AML-193 (cell line): ENCODE results near the gene ZNF81.
A peak's percentile ranks its signal among the peaks of the same experiment; 100 is the strongest.
"Not testable (repeated sequence)": the region's sequence is repeated elsewhere in the genome, so short reads cannot be mapped to it uniquely, and the experiment has no call there.

Source experiments
- DNase-seq, 2 experiments: peaks; one replicate each; lab custom pipeline; 2025; lab: John Stamatoyannopoulos, UW

ZNF81 gene

DNA sequence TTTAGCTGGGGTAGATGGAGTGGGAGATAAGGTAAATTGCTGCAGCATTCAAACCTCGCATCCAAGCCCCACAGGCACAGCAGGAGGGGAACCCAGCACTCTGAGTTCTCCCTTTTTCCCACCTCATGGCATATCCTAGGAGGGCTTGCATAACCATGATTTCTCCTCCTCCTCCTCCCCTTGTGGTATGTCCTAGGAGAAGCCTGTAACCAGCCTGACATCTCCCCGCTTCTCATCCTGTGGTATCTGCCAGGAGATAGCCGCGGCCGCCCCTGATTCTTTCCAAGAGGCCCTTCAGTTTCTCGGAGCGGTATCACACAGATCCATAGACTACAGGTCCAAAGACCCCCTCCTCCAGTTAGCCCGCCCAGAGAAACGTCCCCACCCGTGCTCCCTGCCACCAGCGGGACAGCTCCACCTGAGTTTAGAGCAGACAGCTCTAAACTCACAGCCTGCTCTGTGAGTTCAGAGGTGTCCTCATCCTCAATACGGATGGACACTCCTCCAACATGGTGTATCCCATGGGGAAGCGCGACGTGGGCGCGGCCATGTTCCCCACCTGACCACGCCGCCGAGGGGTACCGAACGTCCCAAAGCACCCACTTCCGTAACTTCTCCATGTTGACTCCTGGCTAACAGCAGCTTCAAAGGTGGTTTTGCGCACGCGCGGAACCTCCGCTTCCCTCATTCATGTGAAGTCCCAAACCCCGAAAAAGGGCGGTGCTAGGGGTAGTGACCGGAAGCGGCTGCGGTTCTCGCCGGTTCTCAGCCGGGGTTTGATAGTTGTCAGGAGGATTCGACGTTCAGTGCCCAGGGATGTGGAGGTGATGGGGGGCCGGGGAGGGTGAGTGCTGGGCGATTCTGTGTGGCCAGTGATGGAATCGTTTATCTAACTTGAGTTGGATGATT, at the start of gene ZNF81:
TSS of gene ZNF81 (plus strand) at position 739 of the 909 bp plus-strand sequence. CDS start 9,366 bp downstream, outside the sequence.
- DNase-seq = peak; percentile 71 to 72

DNA sequence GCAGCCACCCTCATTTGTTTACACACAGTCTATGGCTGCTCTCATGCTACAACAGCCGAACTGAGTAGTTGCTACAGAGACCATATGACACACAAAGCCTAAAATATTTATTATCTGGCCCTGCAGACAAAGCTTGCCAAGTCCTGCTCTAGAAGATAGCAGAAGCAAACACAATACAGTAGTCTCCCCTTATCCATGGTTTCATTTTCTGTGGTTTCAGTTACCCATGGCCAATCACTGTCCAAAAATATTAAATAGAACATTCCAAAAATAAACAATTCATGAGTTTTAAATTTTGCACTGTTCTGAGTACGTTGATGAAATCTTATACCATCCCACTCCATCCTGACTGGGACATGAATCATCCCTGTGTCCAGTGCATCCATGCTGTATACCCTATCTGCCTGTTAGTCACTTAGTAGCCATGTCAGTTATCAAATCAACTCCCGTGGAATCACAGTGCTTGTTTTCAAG, 40.2 kb upstream of the ZNF81 start:
- DNase-seq = no peak

DNA sequence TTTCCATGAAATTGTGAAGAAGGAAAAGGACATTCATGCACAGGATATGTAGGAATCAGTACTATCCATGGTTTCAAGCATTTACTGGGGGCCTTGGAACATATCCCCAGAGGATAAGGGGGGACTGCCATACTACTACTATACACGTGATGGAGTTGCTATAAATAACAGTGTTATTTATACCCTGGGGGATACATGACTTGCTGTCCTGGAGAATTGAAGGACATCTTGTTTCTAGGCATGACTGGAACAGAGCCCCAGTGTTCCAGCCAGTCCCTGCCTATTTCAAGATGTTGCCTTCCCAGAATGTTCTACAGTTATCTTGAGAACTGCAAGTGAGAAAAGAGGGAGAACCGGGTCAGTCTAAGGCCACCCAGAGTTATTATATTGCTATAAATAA, 39.6 kb upstream of the ZNF81 start:
- DNase-seq = no peak

DNA sequence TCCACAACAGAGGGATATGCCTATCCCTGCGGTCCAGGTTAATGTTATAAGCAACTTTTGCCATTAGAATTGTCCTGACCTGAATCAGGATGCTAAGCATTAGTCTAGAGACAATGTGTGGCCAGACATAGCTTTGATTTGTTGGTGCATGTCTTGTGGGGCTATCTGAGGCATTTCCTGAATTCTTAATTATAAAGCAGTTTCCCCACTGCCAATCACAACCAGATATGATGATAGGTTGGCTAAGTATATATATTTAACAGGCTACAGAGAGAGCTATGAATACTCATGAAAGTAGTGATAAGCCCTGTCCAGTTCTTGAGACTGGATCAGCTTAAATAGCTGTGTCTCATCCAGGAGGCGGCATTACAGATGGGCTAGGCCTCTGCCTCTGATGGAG, 37.8 kb upstream of the ZNF81 start:
- DNase-seq = no peak

DNA sequence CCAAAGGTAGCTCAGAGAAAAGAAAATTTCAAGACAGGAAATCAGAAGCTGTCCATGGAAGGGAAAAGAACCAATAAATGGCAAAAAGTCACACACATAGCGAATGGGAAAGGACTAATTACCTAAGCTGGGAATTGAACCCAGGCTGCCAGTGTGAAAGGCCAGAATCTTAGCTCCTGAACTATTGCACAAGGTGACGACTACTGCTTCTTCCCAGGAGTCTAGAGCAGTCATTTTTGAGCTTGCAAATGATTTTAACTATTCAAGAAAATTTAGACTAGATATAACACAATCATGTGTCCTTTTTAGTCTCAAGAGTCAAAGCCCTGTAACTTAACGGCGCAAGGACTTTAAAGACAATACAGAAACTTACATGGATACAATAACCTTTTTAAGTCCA, 34.1 kb upstream of the ZNF81 start:
- no peak for DNase-seq

DNA sequence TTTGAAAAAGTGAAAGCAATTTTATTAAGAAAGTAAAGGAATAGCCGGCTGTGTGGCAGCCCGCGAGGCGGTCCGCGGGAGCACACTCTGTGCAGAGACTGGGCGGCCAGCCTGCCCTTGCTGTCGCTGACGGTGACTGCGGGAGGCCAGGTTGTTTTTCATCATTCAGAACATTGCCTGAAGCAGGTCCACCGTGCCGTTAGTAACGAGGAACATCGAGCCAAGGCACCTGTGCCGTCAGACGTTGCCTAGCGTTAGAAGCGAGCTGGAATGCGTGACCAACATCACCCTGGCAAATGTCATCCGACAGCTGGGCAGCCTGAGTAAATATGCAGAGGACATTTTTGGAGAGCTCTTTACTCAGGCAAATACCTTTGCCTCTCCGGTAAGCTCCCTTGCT, 33.6 kb upstream of the ZNF81 start:
- not testable (repeated sequence) for DNase-seq

DNA sequence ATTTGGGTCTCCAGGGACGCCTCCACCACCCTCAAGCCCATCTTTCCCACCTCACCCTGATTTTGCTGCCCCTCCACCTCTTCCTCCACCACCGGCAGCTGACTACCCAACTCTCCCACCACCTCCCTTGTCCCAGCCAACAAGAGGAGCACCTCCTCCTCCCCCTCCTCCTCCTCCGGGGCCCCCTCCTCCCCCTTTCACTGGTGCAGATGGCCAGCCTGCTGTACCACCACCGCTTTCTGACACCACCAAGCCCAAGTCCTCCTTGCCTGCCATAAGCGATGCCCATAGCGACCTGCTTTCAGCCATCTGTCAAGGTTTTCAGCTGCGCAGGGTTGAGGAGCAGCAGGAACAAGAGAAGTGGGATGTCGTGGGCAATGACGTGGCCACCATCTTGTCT, 32.4 kb upstream of the ZNF81 start:
- DNase-seq = no peak

DNA sequence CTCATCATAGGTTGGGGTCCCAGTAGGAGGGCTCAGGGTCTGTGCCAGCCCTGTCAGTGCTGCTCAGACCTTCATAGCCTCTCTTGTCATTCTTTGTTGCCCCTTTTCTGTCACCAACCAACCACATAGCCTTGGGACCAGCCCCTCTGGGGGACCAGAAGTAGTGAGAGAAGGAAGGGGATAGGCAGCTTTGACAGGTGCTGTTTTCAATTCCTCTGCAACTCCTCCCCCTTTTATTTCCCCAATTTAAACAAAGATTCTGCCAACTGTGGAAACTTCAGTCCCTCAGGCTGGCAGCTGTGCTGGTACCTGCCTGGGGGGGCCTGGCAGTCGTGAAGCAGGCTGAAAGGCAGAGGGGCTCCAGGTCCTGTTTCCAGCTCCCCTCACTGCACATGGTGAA, 30.9 kb upstream of the ZNF81 start:
- DNase-seq = not testable (repeated sequence)

DNA sequence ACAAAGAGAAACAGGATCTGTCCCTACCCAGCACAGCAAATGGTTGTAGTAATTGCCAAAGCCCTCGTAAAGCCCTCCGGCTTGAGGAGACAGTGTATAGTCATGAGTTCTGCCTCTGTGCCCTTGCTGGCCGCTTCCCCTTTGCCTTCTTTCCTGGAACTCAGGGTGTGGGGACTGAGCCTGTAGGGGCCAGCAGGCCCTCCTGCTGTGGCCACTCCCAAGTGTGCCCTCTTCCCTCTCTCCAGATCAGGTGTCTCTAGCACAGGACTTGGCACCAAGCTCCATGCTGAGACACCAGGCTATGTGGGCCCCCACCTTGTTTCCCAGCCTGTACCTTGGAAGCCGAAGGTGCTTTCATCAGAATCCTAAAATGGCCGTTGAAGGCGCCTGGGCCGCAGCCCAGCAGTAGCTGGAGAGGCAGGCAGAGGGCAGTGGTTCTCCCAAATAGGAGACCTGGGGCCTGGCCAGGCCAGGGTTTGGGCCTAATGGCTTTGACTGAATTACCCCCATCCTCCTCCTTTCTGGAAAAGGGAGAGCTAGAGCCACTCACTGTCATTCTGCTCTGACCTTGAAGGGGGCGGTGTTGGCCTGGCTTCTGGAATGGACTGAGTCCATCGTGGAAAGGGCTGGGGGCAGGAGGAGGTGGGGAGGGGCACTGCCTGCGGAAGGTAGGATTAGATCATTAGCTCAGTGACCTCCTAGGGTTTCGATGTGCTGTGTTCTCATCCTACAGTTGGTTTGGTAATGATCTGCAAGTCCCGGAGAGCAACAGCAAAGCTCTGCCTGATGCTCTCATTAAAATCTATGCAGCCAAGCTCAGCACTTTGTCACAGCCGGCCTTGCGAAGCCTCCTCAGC, 30.1 kb upstream of the ZNF81 start:
- DNase-seq = not testable (repeated sequence)

DNA sequence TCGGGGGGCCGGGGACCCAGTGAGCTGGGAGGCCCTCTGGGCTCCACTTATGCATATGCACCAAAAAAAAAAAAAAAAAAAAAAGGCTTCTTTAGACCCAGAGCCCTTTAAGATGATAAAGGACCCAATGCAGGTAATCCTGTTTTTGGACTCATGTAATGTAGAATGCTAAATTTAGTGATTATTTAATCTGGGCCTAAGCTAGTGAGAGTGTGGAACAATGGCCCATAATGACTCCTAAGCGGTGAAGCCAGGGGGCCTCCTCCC, 29.5 kb upstream of the ZNF81 start:
- DNase-seq = not testable (repeated sequence)

DNA sequence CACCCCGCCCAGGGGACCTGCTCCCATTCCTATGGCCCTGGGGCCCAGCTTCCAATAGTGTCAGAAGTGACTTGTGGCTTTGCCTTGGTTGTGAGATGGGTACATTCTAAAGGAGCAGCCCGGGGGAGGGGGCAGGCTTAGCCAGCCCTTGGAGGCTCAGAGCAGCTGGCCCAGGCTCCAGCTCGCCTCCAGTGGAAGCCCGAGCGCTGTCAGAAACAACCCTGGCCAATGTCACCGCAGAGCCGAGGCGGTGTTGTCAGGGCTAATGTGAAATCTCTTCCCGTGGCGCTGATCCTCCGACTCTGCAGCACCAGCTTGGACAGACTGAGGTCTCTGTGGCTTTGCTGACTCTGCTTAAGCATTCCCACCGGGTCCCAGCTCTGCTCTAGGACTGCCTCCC, 29.2 kb upstream of the ZNF81 start:
- DNase-seq = no peak

DNA sequence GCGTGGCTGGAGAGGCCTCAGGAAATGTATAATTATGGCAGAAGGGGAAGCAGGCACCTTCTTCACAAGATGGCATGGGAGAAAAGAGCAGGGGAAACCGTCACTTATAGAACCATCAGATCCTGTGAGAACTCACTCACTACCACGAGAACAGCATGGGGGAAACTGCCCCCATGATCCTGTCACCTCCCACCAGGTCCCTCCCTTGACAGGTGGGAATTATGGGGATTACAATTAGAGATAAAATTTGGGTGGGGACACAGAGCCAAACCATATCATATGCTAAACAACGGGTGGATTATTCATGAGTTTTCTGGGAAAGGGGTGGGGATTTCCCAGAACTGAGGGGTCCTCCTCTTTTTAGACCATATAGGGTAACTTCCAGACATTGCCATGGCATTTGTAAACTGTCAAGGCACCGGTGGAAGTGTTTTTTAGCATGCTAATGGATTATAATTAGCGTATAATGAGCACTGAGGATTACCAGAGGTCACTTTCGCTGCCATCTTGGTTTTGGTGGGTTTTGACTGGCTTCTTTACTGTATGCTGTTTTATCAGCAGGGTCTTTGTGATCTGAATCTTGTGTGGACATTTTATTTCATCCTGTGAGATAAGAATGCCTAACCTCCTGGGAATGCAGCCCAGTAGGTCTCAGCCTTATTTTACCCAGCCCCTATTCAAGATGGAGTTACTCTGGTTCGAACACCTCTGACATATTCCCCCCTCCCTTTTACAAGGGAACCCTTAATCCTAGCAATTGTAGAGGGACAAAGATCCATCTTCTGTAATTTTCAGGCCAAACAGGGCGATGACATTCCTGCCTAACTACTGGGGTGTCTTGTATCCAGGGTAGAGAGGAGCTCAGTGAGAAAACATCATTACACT, 27.6 kb upstream of the ZNF81 start:
- DNase-seq = no peak

DNA sequence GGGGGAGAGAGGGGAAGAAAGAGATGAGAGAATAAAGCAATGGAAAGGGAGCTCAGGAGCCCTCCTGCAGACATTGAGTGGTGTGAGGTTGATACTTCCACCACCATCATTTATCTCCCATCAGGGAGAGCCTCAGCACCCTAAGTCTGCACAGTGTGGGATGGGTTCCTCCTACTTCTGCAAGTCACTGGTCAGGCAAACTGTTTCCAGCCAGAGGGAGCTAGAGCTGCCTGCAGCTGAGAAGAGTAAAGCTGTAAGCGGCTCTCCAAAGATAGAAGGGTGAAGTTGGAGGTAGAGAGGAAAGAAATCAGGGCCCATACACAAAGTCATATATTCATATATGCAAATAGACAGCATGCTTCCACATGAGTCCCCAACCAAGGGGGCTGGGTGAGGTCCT, 21.9 kb upstream of the ZNF81 start:
- no peak for DNase-seq

DNA sequence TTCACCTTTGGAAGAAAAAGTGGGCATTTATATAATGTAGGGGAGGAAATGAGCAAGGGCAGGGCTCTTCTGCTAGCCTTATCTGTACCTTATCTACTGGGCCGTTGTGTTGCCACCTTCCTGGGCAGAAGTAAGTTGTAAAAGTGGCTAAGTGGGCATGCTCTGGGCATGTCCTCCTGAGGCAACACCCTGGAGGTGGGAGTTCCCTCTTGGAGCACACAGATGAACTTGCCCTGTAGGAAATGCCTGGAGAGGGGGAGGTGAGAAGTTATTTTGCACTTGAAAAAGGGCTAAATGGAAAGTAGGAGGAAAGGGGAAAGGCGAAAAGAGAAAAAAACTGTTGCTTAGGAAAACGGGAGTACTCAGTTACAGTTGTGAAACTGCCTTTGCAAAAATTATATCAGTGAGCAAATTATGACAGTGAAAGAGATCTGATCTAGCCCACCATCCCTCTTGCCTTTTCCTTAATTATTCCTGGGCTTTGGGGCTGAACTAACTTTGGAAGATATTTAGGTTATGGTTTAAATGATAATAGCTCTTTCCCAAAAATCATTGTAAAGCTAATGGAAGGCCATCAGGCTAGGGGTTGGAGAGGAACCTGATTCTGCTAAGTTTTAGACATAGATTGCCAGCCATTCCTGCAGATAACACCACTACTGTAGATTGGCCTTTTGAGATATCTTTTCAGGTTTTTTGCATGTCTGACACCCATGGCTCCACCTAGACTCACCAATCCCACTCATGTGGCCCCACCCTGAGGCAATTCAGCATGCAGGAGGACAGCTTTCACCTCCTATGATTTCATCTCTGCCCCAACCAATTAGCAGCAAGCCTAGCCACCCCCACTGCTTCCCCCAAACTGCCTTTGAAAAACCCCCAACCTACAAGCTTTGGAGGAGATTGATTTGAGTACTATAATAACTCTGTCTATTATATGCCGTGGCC, 20.5 kb upstream of the ZNF81 start:
- no peak for DNase-seq

DNA sequence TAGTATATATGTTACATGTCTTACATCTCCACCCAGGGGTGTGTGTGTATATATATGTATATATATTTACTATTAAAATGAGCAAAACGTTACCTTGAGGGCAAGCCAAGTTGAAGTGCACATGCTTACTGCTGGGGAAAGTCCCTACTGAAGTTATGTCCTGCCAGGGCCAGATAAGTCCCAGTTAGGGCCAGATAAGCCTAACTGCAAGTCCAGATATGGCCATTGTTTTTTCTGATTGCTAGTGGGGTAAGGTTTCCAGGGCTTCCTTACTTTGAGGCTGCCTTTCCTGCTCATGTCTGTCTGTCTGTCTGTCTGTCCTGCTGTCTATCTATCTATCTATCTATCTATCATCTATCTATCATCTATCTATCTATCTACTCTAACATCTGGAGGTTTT, 19.3 kb upstream of the ZNF81 start:
- DNase-seq = no peak

DNA sequence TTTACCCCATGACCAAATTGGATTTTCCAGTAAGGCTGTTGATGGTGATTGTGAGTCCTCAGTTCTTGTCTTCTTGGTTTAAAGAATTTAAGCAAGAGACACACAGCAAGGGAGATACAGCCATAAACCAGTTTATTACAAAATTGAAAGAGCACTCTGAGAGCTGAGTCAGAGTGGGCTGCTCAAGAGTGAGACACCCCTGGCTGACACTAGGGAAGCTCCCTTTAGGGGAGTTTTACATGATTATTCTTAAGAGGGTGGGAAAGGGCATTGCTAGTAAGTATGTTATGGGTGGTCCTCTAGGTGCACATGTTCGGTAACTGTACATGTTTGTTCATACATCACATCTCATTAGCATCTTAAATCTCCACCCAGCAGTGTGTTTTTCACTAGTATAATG, 18.8 kb upstream of the ZNF81 start:
- no peak for DNase-seq

DNA sequence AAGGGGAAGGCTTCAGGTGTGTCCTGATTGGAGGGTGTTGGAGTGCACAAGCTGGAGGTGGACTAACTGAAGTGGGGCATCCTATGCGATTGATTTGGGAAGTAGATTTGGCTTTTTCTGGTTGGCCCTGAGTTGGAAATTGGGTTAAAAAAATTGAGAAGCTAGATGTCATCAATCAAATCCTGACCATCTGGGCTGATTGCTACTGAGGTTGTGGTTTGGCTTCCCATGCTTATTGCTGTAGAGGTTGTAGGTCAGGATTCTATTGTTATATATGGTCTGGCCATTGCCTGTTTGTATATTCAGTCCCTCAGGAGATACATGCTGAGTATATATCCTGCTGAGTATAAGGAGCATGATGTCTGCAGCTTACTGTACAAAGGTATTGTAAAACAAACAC, 7.7 kb upstream of the ZNF81 start:
- DNase-seq = no peak

DNA sequence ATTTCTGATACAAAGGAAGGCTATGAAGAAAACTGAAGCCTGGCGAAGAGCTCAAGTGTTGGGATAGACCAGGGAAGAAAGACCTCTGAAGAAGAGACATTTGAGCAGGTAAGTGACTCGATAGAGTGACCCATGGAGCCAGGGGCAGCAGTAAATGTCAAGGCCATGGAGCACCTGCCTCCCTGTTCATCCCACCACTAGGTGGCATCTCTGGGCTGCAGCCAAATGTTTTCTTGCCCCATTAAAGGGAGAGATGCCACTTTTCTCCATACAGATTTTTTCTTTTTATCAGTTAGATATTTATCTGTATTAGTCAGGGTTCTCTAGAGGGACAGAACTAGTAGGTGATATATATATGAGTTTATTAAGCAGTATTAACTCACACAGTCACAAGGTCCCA, 4.9 kb upstream of the ZNF81 start:
- peak; percentile 27 to 34 for DNase-seq

DNA sequence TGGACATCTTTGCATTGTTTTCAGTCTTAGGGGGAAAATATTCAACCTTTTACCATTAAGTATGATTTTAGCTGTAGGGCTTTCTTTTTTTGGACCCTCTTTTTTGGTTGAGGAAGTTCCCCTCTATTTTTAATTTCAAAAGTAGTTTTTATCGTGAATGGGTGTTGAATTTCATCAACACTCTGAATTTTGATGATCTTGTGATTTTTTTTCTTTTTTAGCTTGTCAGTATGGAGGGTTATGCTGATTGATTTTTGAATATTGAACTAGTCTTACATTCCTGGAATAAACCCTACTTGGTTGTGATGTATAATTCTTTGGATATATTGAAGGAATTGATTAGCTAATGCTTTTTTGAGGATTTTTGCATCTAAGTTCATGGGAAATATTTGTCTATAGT, 1.7 kb downstream of the ZNF81 start:
- no peak for DNase-seq

DNA sequence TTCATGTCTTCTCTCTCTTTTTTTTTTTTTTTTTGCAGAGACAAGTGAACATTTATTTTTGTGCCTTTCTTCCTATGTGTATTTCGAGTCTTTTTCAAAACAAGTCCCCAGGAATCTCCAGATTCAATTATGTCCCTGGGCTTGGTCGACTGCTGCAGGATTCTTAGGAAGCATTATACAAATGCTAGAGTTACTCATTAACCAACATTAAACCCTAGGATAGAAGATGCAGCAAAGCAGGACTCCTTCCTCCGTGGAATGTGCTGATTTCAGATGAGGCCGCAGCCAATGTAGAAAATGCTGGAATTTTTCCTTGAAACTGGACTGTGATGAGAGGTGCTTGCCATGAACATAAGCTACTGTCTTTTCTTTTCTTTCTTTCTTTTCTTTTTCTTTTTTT, 3.4 kb downstream of the ZNF81 start:
- DNase-seq = no peak

DNA sequence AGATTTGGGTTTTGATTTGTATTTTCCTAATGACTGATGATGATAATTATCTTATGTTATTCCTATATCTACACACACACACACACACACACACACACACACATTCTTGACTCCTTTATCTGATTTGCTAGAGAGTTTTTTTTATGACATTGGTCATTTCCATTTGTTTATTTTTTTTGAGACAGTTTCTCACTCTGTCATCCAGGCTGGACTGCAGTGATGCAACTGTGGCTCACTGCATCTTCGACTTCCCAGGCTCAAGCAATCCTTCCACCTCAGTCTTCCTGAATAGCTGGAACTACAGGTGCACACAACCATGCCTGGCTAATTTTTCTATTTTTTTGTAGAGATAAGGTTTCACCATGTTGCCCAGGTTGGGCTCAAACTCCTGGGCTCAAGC, 6.7 kb downstream of the ZNF81 start:
- no peak for DNase-seq
